CD4-positive, alpha-beta T cell (primary cell): ENCODE data around the gene EVC2. TPM values are rescaled to one million over a fixed set of nuclear protein-coding genes. Genes with fewer than 3 reads are reported as not detected.

Source experiments
- ATAC-seq: fragments of 200-7000 bp; cut with Tn5 transposase; one replicate; pipeline ENCODE4 v1.10.0; 2022; ENCODE audit warnings: mild to moderate bottlenecking; ENCODE audit not compliant: poor library complexity
- CTCF ChIA-PET: fragments of 350-600 bp; sonication (Branson Sonifier 250); formaldehyde crosslinking; loops from one replicate; lab custom pipeline; 2021; ENCODE audit warnings: antibody characterized with exemption, inconsistent platforms; lab: Charles Lee
- POLR2A ChIA-PET: fragments of 350-600 bp; sonication (Branson Sonifier 250); formaldehyde crosslinking; loops from one replicate; lab custom pipeline; 2021; ENCODE audit warnings: antibody characterized with exemption, inconsistent platforms; lab: Charles Lee
- DNase-seq, 14 experiments: peaks; one replicate each; pipeline ENCODE4 v3.0.0-alpha.2; 2013 to 2020; ENCODE audit warnings: mixed read lengths in 2 of 14
- H3K27ac ChIP-seq, 2 donors: one replicate each; pipeline versions ENCODE4 v1.5.1 to v1.7.0; 2013; ENCODE audit warnings: low read length in 2 of 2, low read depth in 1 of 2, mild to moderate bottlenecking in 1 of 2
- H3K27me3 ChIP-seq, 2 experiments: 1 replicate in 1 of 2; 2 replicates in 1 of 2; pipeline versions ENCODE4 v1.6.1 to v1.7.0; 2013; ENCODE audit warnings: low read length in 2 of 2, control low read depth in 1 of 2, mild to moderate bottlenecking in 1 of 2, moderate library complexity in 1 of 2; ENCODE audit not compliant: insufficient read depth in 2 of 2, control insufficient read depth in 1 of 2
- H3K36me3 ChIP-seq: one replicate; pipeline ENCODE4 v1.6.1; 2013; ENCODE audit warnings: low read length, control low read depth; ENCODE audit not compliant: insufficient read depth
- H3K4me1 ChIP-seq: one replicate; pipeline ENCODE4 v1.6.1; 2013; ENCODE audit warnings: low read length, control low read depth; ENCODE audit not compliant: insufficient read depth
- H3K4me3 ChIP-seq: one replicate; pipeline ENCODE4 v1.5.1; 2013; ENCODE audit warnings: mild to moderate bottlenecking, low read length, moderate library complexity
- H3K9me3 ChIP-seq, 2 experiments: 1 replicate in 1 of 2; 2 replicates in 1 of 2; pipeline versions ENCODE4 v1.6.1 to v1.7.0; 2013; ENCODE audit warnings: low read length in 2 of 2, mild to moderate bottlenecking in 2 of 2, control low read depth in 1 of 2, moderate library complexity in 1 of 2; ENCODE audit not compliant: control insufficient read depth in 1 of 2, insufficient read depth in 1 of 2
- H3K27ac Mint-ChIP-seq: one replicate; pipeline ENCODE4 v1.8.0; 2020; ENCODE audit warnings: mixed read lengths
- H3K27me3 Mint-ChIP-seq: one replicate; pipeline ENCODE4 v1.8.0; 2021; ENCODE audit warnings: mixed read lengths
- H3K36me3 Mint-ChIP-seq: one replicate; pipeline ENCODE4 v1.8.0; 2021; ENCODE audit warnings: low read depth, mixed read lengths
- H3K4me1 Mint-ChIP-seq: one replicate; pipeline ENCODE4 v1.8.0; 2021; ENCODE audit warnings: low read depth, mixed read lengths
- H3K4me3 Mint-ChIP-seq: one replicate; pipeline ENCODE4 v1.8.0; 2020; ENCODE audit warnings: mild to moderate bottlenecking, mixed read lengths
- H3K9me3 Mint-ChIP-seq: one replicate; pipeline ENCODE4 v1.8.0; 2020; ENCODE audit warnings: mixed read lengths
- CTCF ChIP-seq: fragments of 200-600 bp; IDR thresholded peaks from one replicate; pipeline ENCODE4 v1.8.0; 2022; ENCODE audit warnings: antibody characterized with exemption, mild to moderate bottlenecking
- intact Hi-C, 2 experiments: fragments of 100-400 bp; cut with DNase I in 1 of 2; cut with micrococcal nuclease in 1 of 2; formaldehyde crosslinking; loops; one replicate each; pipeline versions ENCODE4 v1.15.1 to v1.9.0; 2023 to 2025; cut with DNase I, micrococcal nuclease
- total RNA-seq, 174 experiments: library from RNA in 2 of 174; stranded (reverse) in 2 of 174; gene quantifications; one replicate each; pipeline ENCODE4 v1.2.3 and lab custom pipeline; 2021 to 2026

EVC2 gene
- total RNA-seq, 2 experiments from 2014 or later, result 1.1 to 1.3 TPM

GRCh38 chr4:5685296-5685695 is 23.1 kb downstream of the EVC2 start:
- H3K27ac ChIP-seq, result no peak overlapping the region
- Mint-ChIP-seq H3K27ac (no peak overlapping the region), H3K4me3 (no peak overlapping the region), H3K9me3 (no peaks in the 10 kb centered on the region), H3K4me1 (no peaks in the 10 kb centered on the region), H3K27me3 (no peaks in the 10 kb centered on the region), H3K36me3 (no peaks in the 10 kb centered on the region)
- intact Hi-C loops, result no loop called here
- DNase-seq (no peak), ATAC-seq (no peak)
- H3K4me1 ChIP-seq, result no peaks in the 10 kb centered on the region
- H3K4me3 ChIP-seq, result no peak overlapping the region
- ChIA-PET POLR2A (no interaction called here), CTCF (no interaction called here)
- no peak for TF ChIP-seq CTCF
- H3K36me3 ChIP-seq, result no peaks in the 10 kb centered on the region
- H3K27me3 ChIP-seq, result no peaks in the 10 kb centered on the region
- H3K9me3 ChIP-seq, result peaks cover 0 to 22% of the 10 kb centered on the region in 2 experiments

GRCh38 chr4:5683566-5683965 is 24.8 kb downstream of the EVC2 start:
- H3K27ac Mint-ChIP-seq, result no peak overlapping the region
- H3K9me3 Mint-ChIP-seq, result no peaks in the 10 kb centered on the region
- H3K4me3 Mint-ChIP-seq, result no peak overlapping the region
- no peaks in the 10 kb centered on the region for H3K4me1 Mint-ChIP-seq
- intact Hi-C loops, result no loop called here
- Histone ChIP-seq H3K4me3 (no peak overlapping the region), H3K27ac (no peak overlapping the region), H3K27me3 (no peaks in the 10 kb centered on the region), H3K9me3 (peaks cover 0 to 22% of the 10 kb centered on the region in 2 experiments), H3K4me1 (no peaks in the 10 kb centered on the region), H3K36me3 (no peaks in the 10 kb centered on the region)
- DNase-seq, result no peak
- ChIA-PET CTCF (no interaction called here), POLR2A (no interaction called here)
- H3K27me3 Mint-ChIP-seq, result no peaks in the 10 kb centered on the region
- no peaks in the 10 kb centered on the region for H3K36me3 Mint-ChIP-seq
- no peak for TF ChIP-seq CTCF
- no peak for ATAC-seq

- Mint-ChIP-seq H3K27me3 (no peaks in the 10 kb centered on the region), H3K4me1 (no peaks in the 10 kb centered on the region), H3K27ac (no peak overlapping the region), H3K9me3 (no peaks in the 10 kb centered on the region), H3K4me3 (no peak overlapping the region), H3K36me3 (no peaks in the 10 kb centered on the region)
- no peaks in the 10 kb centered on the region for H3K4me1 ChIP-seq
- no peak overlapping the region for H3K4me3 ChIP-seq
- H3K36me3 ChIP-seq, result no peaks in the 10 kb centered on the region
- CTCF ChIA-PET, result no interaction called here
- DNase-seq (no peak), ATAC-seq (no peak)
- H3K27ac ChIP-seq, result no peak overlapping the region
- peaks cover 0 to 6% of the 10 kb centered on the region in 2 experiments for H3K9me3 ChIP-seq
- intact Hi-C loops, result no loop called here
- no peak for TF ChIP-seq CTCF
- no peaks in the 10 kb centered on the region for H3K27me3 ChIP-seq
- POLR2A ChIA-PET, result no interaction called here
Measured at GRCh38 chr4:5678977-5679376, 29.4 kb downstream of the EVC2 start.
